Measurements from ENCODE around the gene TRMO. TPM values are rescaled to one million over a fixed set of nuclear protein-coding genes. Genes with fewer than 3 reads are reported as not detected.
A peak's percentile ranks its signal among the peaks of the same experiment; 100 is the strongest.
"Not testable (repeated sequence)": the region's sequence is repeated elsewhere in the genome, so short reads cannot be mapped to it uniquely, and the experiment has no call there.

TRMO gene
- 9.2 TPM for total RNA-seq
- long read RNA-seq, transcript TRMO-203 (5 exons, 1,647 nt) = major isoform, 12 of 29 reads
- long read RNA-seq, partial matches to known transcripts = 1 of 29 reads
- long read RNA-seq, other reads (novel, unspliced or antisense) = 16 of 29 reads

- peak; percentile 100 for DNase-seq (ENCODE audit: low spot score)
Measured at GRCh38 chr9:97921959-97922724, at the start of gene TRMO. Gene TRMO (minus strand): TSS chr9:97922500. CDS start chr9:97922493, 7 bp downstream.

- no peak for DNase-seq (ENCODE audit: low spot score)
Measured at GRCh38 chr9:97970165-97970564, 47.9 kb upstream of the TRMO start.

- DNase-seq (ENCODE audit: low spot score) = no peak
Measured at GRCh38 chr9:97969014-97969413, 46.7 kb upstream of the TRMO start.

GRCh38 chr9:97966493-97966892 lies 44.2 kb upstream of the TRMO start:
- DNase-seq (ENCODE audit: low spot score) = no peak

GRCh38 chr9:97964901-97965300 lies 42.6 kb upstream of the TRMO start:
- DNase-seq (ENCODE audit: low spot score) = no peak

- no peak for DNase-seq (ENCODE audit: low spot score)
Measured at GRCh38 chr9:97963232-97963631, 40.9 kb upstream of the TRMO start.

- no peak for DNase-seq (ENCODE audit: low spot score)
Measured at GRCh38 chr9:97962575-97962974, 40.3 kb upstream of the TRMO start.

GRCh38 chr9:97962136-97962535 lies 39.8 kb upstream of the TRMO start:
- no peak for DNase-seq (ENCODE audit: low spot score)

GRCh38 chr9:97961361-97961760 lies 39.1 kb upstream of the TRMO start:
- DNase-seq (ENCODE audit: low spot score) = no peak

- DNase-seq (ENCODE audit: low spot score) = not testable (repeated sequence)
Measured at GRCh38 chr9:97960678-97961328, 38.5 kb upstream of the TRMO start.

GRCh38 chr9:97959585-97959984 lies 37.3 kb upstream of the TRMO start:
- DNase-seq (ENCODE audit: low spot score) = no peak

- no peak for DNase-seq (ENCODE audit: low spot score)
Measured at GRCh38 chr9:97958812-97959511, 36.7 kb upstream of the TRMO start.

- no peak for DNase-seq (ENCODE audit: low spot score)
Measured at GRCh38 chr9:97956331-97956730, 34.0 kb upstream of the TRMO start.

GRCh38 chr9:97954550-97954989 lies 32.3 kb upstream of the TRMO start:
- DNase-seq (ENCODE audit: low spot score) = no peak

GRCh38 chr9:97950873-97951272 lies 28.6 kb upstream of the TRMO start:
- not testable (repeated sequence) for DNase-seq (ENCODE audit: low spot score)

- DNase-seq (ENCODE audit: low spot score) = not testable (repeated sequence)
Measured at GRCh38 chr9:97947094-97947493, 24.8 kb upstream of the TRMO start.

- DNase-seq (ENCODE audit: low spot score) = not testable (repeated sequence)
Measured at GRCh38 chr9:97945470-97945869, 23.2 kb upstream of the TRMO start.

GRCh38 chr9:97944612-97945011 lies 22.3 kb upstream of the TRMO start:
- DNase-seq (ENCODE audit: low spot score) = no peak

GRCh38 chr9:97943308-97943855 lies 21.1 kb upstream of the TRMO start:
- no peak for DNase-seq (ENCODE audit: low spot score)

- no peak for DNase-seq (ENCODE audit: low spot score)
Measured at GRCh38 chr9:97941323-97941722, 19.0 kb upstream of the TRMO start.

- no peak for DNase-seq (ENCODE audit: low spot score)
Measured at GRCh38 chr9:97940741-97941140, 18.4 kb upstream of the TRMO start.

GRCh38 chr9:97940233-97940632 lies 17.9 kb upstream of the TRMO start:
- DNase-seq (ENCODE audit: low spot score) = no peak

Data from mesenteric fat pad (tissue), 1 donor.